ENCODE results near the gene CEACAM19.

DNA sequence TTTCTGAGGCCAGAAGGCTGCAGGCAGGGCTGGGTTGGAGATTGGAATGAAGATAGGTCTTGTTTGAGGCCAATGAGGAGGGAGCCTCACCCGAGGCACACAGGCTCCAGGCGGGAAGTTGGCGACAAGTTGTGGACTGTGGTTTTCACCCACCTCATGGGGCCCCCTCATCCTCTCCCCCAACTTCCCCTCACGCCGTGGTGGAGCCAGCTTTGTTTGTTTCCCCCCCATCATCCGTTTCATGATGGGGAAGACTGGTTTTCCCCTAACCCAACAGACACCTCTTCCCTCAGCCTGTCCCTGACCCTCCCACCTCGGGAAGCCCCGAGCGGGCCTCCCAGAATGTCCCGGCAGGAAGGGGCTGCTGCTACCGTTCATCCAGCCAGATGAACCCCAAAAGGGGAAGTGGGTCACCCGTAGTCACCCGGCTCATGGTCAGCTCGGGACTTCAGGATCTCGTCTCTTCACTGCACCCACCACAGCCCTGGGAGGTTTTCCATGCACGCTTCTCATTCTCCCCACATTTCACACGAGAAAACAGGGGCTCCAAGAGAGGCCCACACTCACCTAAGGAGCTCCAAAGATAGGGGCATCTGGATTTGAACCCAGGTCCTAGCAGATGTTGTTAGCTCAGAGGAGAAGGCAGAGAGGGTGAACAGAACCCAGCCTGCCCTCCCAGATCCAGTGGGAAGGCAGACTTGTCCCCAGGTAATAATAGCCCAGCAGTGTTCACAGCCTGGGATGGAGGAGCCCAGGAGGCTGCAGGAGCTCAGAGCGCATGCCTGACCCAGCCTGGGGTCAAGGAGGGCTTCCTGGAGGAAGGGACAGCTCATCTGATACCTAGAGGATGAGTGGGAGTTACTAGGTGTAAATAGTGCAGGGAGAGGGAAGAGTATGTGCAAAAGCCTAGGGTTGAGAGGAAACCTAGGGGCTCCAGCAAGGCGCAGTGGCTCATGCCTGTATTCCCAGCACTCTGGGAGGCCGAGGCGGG lies 51.1 kb downstream of the CEACAM19 start:
- TF ChIP-seq, protein P1, sequence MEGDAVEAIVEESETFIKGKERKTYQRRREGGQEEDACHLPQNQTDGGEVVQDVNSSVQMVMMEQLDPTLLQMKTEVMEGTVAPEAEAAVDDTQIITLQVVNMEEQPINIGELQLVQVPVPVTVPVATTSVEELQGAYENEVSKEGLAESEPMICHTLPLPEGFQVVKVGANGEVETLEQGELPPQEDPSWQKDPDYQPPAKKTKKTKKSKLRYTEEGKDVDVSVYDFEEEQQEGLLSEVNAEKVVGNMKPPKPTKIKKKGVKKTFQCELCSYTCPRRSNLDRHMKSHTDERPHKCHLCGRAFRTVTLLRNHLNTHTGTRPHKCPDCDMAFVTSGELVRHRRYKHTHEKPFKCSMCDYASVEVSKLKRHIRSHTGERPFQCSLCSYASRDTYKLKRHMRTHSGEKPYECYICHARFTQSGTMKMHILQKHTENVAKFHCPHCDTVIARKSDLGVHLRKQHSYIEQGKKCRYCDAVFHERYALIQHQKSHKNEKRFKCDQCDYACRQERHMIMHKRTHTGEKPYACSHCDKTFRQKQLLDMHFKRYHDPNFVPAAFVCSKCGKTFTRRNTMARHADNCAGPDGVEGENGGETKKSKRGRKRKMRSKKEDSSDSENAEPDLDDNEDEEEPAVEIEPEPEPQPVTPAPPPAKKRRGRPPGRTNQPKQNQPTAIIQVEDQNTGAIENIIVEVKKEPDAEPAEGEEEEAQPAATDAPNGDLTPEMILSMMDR (IDR thresholded peaks at IDR 0.05; ENCODE audit: low read depth, low read length) = no peak
- TF ChIP-seq POLR2A (IDR thresholded peaks at IDR 0.05; ENCODE audit: extremely low read depth, insufficient read length) = no peak
- no peak for TF ChIP-seq MYC (IDR thresholded peaks at IDR 0.05; ENCODE audit: low read depth, low read length)
